Measurements from ENCODE around the gene PCDH9. TPM values are rescaled to one million over a fixed set of nuclear protein-coding genes. Genes with fewer than 3 reads are reported as not detected.

PCDH9 gene
- total RNA-seq, 2 donors from 2014 or later, result 0.95 to 1.8 TPM

DNA sequence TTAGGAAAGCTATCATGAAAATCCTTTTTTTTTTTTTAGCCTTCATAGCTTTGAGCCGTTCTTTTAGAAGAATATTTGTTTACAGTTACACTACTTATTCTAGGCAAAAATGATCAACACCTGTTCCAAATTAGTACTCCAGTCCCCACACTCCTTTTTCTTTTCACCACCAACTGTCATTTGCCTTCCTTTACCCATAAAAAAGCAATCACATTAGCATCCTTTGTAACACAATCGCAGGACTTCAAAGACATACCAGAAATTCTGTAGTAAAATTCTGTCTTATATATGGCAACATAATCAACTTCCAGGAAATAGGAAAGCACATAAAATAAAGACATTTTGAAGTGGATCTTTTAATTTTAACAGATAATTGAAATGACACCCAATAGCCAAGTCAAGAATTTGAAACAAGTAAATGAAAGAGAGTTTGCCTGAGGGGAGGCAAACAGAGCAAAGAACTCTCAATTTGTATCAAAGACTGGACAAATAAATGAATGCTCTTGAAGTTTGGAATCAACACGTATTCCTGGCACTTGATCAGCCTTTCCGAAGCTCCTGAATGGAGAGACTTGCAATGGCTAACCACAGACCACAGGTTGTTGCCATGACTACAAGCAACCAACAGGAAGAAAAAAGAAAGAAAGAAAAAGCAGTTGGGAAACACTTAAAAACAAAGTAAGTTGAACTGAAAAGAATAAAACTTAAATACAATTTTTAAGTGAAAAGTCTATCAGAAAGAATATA lies 206.8 kb downstream of the PCDH9 start:
- Mint-ChIP-seq H3K27ac (no peak overlapping the region), H3K36me3 (ENCODE audit: low read depth) (no peaks in the 10 kb centered on the region), H3K4me3 (no peak overlapping the region), H3K9me3 (peaks cover 2% of the 10 kb centered on the region), H3K4me1 (no peaks in the 10 kb centered on the region), H3K27me3 (ENCODE audit: insufficient read depth) (no peaks in the 10 kb centered on the region)
- Histone ChIP-seq H3K4me3 (ENCODE audit: low read length) (no peak overlapping the region), H3K36me3 (ENCODE audit: control insufficient read depth, insufficient read depth, low read length) (no peaks in the 10 kb centered on the region), H3K4me1 (ENCODE audit: control insufficient read depth, insufficient read depth, low read length) (no peaks in the 10 kb centered on the region), H3K9ac (ENCODE audit: extremely low read depth, low read length, poor library complexity, severe bottlenecking) (no peak overlapping the region), H3K9me3 (ENCODE audit: control insufficient read depth, low read length) (no peaks in the 10 kb centered on the region), H3K27me3 (ENCODE audit: control insufficient read depth, insufficient read depth, low read length, poor library complexity, severe bottlenecking) (no peaks in the 10 kb centered on the region), H3K27ac (ENCODE audit: low read depth, low read length) (no peak overlapping the region)
- DNase-seq, result no peak
- TF ChIP-seq, protein P1, sequence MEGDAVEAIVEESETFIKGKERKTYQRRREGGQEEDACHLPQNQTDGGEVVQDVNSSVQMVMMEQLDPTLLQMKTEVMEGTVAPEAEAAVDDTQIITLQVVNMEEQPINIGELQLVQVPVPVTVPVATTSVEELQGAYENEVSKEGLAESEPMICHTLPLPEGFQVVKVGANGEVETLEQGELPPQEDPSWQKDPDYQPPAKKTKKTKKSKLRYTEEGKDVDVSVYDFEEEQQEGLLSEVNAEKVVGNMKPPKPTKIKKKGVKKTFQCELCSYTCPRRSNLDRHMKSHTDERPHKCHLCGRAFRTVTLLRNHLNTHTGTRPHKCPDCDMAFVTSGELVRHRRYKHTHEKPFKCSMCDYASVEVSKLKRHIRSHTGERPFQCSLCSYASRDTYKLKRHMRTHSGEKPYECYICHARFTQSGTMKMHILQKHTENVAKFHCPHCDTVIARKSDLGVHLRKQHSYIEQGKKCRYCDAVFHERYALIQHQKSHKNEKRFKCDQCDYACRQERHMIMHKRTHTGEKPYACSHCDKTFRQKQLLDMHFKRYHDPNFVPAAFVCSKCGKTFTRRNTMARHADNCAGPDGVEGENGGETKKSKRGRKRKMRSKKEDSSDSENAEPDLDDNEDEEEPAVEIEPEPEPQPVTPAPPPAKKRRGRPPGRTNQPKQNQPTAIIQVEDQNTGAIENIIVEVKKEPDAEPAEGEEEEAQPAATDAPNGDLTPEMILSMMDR (conservative IDR thresholded peaks at IDR 0.05), result no peak
- 46% methylated on average over 3 of the region's 4 CpGs; no CpG with 5 or more reads in 1 of the 2 experiments for WGBS, 2 experiments (ENCODE audit: insufficient coverage in 1 of 2, insufficient read length in 1 of 2)

GRCh38 chr13:67018775-67019174 lies 211.4 kb downstream of the PCDH9 start:
- Histone ChIP-seq H3K9me3 (ENCODE audit: control insufficient read depth, low read length) (no peaks in the 10 kb centered on the region), H3K36me3 (ENCODE audit: control insufficient read depth, insufficient read depth, low read length) (no peaks in the 10 kb centered on the region), H3K4me3 (ENCODE audit: low read length) (no peak overlapping the region), H3K9ac (ENCODE audit: extremely low read depth, low read length, poor library complexity, severe bottlenecking) (no peak overlapping the region), H3K27ac (ENCODE audit: low read depth, low read length) (no peak overlapping the region), H3K4me1 (ENCODE audit: control insufficient read depth, insufficient read depth, low read length) (no peaks in the 10 kb centered on the region), H3K27me3 (ENCODE audit: control insufficient read depth, insufficient read depth, low read length, poor library complexity, severe bottlenecking) (no peaks in the 10 kb centered on the region)
- Mint-ChIP-seq H3K4me1 (no peaks in the 10 kb centered on the region), H3K4me3 (no peak overlapping the region), H3K36me3 (ENCODE audit: low read depth) (no peaks in the 10 kb centered on the region), H3K9me3 (no peaks in the 10 kb centered on the region), H3K27me3 (ENCODE audit: insufficient read depth) (no peaks in the 10 kb centered on the region), H3K27ac (no peak overlapping the region)
- DNase-seq, result no peak
- WGBS, 2 experiments (ENCODE audit: insufficient coverage in 1 of 2, insufficient read length in 1 of 2), result 93 to 94% methylated on average over 3 of the region's 3 CpGs
- TF ChIP-seq, protein P1 (conservative IDR thresholded peaks at IDR 0.05), result no peak

DNA sequence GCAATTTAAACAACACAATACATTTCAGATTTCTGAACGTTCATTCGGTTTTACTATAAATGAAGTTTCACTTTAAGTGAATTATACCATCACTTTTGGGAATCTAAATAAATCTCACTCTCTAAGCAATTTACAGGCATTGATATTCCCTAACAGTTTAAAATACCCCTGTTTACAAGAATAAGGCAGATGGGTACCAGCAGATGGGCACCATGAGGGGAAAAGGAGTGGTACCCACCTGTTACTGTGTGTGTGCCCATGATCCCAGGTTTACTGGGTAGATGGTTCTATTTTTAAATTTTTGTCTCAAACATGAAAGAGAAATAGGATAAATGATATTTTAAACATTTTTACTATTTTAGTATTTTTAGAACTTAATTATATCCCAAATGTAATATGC lies 212.9 kb downstream of the PCDH9 start:
- H3K27ac Mint-ChIP-seq, result no peak overlapping the region
- Histone ChIP-seq H3K9me3 (ENCODE audit: control insufficient read depth, low read length) (no peaks in the 10 kb centered on the region), H3K36me3 (ENCODE audit: control insufficient read depth, insufficient read depth, low read length) (no peaks in the 10 kb centered on the region), H3K4me1 (ENCODE audit: control insufficient read depth, insufficient read depth, low read length) (no peaks in the 10 kb centered on the region), H3K4me3 (ENCODE audit: low read length) (no peak overlapping the region), H3K27ac (ENCODE audit: low read depth, low read length) (no peak overlapping the region), H3K27me3 (ENCODE audit: control insufficient read depth, insufficient read depth, low read length, poor library complexity, severe bottlenecking) (no peaks in the 10 kb centered on the region), H3K9ac (ENCODE audit: extremely low read depth, low read length, poor library complexity, severe bottlenecking) (no peak overlapping the region)
- H3K4me1 Mint-ChIP-seq, result no peaks in the 10 kb centered on the region
- H3K27me3 Mint-ChIP-seq (ENCODE audit: insufficient read depth), result no peaks in the 10 kb centered on the region
- no peaks in the 10 kb centered on the region for H3K9me3 Mint-ChIP-seq
- H3K4me3 Mint-ChIP-seq, result no peak overlapping the region
- 96 to 100% methylated on average over 2 of the region's 2 CpGs for WGBS, 2 experiments (ENCODE audit: insufficient coverage in 1 of 2, insufficient read length in 1 of 2)
- TF ChIP-seq, protein P1 (conservative IDR thresholded peaks at IDR 0.05), result no peak
- DNase-seq, result no peak
- no peaks in the 10 kb centered on the region for H3K36me3 Mint-ChIP-seq (ENCODE audit: low read depth)
